Heart left ventricle (tissue), 13 donors: ENCODE data around the gene MB21D2.

Experiments used
- POLR2A ChIP-seq, 2 donors: fragments of 450-650 bp; IDR thresholded peaks; one replicate each; pipeline ENCODE4 v1.6.1; 2017; ENCODE audit warnings: antibody characterized with exemption in 2 of 2, mild to moderate bottlenecking in 2 of 2, moderate library complexity in 2 of 2
- TF ChIP-seq, protein P1 (sequence below), 12 donors: fragments of 200-600 bp; sonication (generic) in 4 of 12; IDR thresholded peaks; one replicate each; pipeline versions ENCODE4 v1.5.0 to v1.8.0; 2018 to 2022; ENCODE audit warnings: antibody characterized with exemption in 12 of 12, mild to moderate bottlenecking in 5 of 12
- donor health status: ischemic (EF 13 %, LVEDD 7.1; RV severe dilation, severe dysfunction).
- donor health status: DM: no; HTN: yes; CAD: no.
- donor health status: DM: no; HTN: no; CAD: no.
- donor health status: ischemic (EF 25% LVEDD 6.9; RV normal size, moderate dysfunction).
- donor health status: ischemic (EF 25% LVEDD 5.7; RV mildly dilated, moderate dysfunction).
- donor health status: ischemic (EF 35%, LVEDD 5.7; RV mildly dilated, moderate dysfunction).
- donor health status: nonischemic (EF 11% LVEDD 7.7; RV severe dilation, severe dysfunction).
- donor health status: DM: yes; HTN: yes; CAD: no.
- donor health status: PGD.
- donor health status: ischemic (EF 29% LVEDD 5.4; RV normal size, mild dysfunction).
- donor health status: nonischemic (EF 23%, LVEDD 6.1; RV moderate dilation, normal function).

DNA sequence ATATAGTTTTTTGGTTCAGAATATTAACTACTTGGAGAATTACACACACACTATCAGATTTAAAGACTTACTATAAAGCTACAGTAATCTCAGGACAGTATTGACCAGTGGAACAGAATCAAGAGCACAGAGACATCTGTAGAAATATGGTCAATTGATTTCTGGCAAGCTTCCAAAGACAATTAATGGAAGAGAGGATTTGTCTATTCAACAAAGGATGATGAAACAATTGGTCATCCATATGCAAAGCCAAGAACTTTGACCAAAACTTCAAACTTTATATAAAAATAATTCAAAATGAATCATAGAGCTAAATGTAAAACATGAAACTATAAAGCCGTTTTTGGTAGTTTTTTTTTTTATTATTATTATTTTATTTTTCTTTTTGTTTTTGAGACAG lies 29.8 kb upstream of the MB21D2 start:
- TF ChIP-seq, protein P1, sequence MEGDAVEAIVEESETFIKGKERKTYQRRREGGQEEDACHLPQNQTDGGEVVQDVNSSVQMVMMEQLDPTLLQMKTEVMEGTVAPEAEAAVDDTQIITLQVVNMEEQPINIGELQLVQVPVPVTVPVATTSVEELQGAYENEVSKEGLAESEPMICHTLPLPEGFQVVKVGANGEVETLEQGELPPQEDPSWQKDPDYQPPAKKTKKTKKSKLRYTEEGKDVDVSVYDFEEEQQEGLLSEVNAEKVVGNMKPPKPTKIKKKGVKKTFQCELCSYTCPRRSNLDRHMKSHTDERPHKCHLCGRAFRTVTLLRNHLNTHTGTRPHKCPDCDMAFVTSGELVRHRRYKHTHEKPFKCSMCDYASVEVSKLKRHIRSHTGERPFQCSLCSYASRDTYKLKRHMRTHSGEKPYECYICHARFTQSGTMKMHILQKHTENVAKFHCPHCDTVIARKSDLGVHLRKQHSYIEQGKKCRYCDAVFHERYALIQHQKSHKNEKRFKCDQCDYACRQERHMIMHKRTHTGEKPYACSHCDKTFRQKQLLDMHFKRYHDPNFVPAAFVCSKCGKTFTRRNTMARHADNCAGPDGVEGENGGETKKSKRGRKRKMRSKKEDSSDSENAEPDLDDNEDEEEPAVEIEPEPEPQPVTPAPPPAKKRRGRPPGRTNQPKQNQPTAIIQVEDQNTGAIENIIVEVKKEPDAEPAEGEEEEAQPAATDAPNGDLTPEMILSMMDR (IDR thresholded peaks at IDR 0.05) = no peak
- no peak for TF ChIP-seq POLR2A (IDR thresholded peaks at IDR 0.05)
